AG08395 (cell line): ENCODE measurements around the gene MYBL2.
"Not testable (repeated sequence)": the region's sequence is repeated elsewhere in the genome, so short reads cannot be mapped to it uniquely, and the experiment has no call there.

Source experiments
- DNase-seq: peaks from one replicate; pipeline ENCODE4 v3.0.0; 2012; ENCODE audit warnings: mixed read lengths, low spot score

Gene MYBL2

DNA sequence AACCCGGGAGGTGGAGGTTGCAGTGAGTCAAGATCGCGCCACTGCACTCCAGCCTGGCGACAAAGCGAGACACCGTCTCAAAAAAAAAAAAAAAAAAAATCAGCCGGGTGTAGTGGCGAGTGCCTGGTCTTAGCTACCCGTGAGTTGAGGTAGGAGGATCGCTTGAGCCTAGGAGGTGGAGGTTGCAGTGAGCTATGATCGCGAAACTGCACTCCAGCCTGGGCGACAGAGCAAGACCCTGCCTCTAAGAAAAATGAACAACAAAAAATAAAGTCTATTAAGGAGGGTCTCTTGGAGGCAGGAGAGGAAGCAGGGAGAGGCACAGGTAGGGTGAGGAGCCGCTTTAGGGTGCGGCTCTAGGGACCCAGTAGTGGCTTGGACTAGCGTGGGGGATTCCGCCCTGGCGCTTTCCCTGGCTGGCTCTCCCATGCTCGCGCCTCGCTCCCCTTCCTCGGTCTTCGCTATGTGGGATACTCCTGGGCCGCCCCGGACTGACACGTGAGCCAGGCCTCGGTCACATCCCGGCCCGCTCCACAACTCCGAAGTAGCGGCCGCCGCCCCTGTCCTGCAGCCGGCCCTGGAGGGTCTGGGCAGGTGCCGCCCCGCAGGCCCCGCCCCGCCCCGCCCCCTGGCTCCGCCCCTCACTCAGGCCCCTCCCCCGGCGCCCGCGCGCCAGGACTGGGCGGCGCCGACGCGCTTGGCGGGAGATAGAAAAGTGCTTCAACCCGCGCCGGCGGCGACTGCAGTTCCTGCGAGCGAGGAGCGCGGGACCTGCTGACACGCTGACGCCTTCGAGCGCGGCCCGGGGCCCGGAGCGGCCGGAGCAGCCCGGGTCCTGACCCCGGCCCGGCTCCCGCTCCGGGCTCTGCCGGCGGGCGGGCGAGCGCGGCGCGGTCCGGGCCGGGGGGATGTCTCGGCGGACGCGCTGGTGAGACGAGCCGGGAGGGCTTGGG, at the start of gene MYBL2:
MYBL2 (plus strand) TSS at position 739 of the 953 bp plus-strand sequence; CDS start at position 909, 170 bp downstream.
- DNase-seq: peak; percentile 71

GRCh38 chr20:43631598-43631997, 35.3 kb upstream of the MYBL2 start:
- no peak for DNase-seq

DNA sequence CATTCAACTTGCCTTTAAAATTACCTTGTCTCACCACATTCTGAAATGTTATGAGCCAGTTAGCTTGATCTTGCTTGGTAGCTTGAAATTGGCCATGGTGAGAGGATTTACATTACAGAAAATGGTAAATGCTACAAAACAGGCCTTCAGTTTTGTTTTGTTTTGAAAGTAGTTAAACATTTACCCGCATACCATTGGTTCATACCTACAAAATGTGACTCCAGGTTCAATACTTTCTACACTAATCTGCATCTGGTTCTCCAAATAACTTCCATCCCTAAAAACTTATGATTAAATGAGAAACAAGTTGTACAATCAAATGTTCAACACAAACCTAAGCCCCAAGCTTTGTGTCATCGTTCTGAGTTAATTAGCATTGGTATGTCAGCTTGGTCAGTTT, 30.5 kb upstream of the MYBL2 start:
- no peak for DNase-seq

DNA sequence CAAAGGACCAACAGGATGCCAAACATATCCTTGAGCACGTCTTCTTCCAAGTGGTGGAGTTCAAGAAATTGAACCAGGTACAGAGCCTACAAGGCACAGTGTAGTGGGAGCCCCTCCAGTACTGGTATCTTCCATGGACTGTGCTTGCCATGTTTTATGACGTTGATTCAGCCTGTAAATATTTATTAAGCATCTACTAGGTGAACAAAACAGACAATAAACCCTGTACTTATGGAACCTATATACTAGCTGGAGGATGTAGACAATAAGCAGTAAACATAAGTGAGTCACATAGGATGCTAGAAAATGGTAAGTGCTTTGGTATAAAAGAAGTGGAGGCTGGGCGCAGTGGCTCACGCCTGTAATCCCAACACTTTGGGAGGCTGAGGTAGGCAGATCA, 24.4 kb upstream of the MYBL2 start:
- DNase-seq: no peak

- DNase-seq: no peak
Observed at GRCh38 chr20:43650997-43651525, 15.9 kb upstream of the MYBL2 start.

- not testable (repeated sequence) for DNase-seq
Observed at GRCh38 chr20:43651650-43652184, 15.2 kb upstream of the MYBL2 start.

- DNase-seq: no peak
Observed at GRCh38 chr20:43653966-43654365, 12.9 kb upstream of the MYBL2 start.

GRCh38 chr20:43655176-43655575, 11.7 kb upstream of the MYBL2 start:
- not testable (repeated sequence) for DNase-seq

GRCh38 chr20:43655937-43656336, 11.0 kb upstream of the MYBL2 start:
- DNase-seq: no peak

DNA sequence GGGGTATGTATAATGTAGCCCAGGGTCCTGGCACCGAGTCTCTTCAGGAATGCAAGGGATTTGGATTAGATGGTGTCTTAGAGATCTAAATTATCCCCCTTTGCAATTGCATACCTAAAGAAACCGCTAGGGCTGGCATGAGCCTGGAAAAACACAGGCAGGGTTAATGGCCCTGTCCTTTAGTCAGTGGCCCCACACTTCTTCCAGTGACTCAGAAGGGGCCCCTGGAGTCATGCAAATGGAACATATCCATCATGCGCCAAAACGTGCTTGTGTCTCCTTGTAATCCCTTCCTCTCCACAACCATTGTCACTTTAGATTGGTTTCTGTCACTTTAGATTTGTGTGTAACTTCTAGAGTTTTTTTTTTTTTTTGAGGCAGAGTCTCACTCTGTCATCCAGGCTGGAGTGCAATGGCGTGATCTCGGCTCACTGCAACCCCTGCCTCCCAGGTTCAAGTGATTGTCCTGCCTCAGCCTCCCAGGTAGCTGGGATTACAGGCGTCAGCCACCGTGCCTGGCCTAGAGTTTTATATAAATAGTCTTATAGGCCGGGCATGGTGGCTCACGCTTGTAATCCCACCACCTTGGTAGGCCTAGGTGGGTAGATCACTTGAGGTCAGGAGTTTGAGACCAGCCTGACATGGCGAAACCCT, 8.7 kb upstream of the MYBL2 start:
- DNase-seq: peak; percentile 18

- DNase-seq: no peak
Observed at GRCh38 chr20:43658723-43659419, 8.0 kb upstream of the MYBL2 start.

DNA sequence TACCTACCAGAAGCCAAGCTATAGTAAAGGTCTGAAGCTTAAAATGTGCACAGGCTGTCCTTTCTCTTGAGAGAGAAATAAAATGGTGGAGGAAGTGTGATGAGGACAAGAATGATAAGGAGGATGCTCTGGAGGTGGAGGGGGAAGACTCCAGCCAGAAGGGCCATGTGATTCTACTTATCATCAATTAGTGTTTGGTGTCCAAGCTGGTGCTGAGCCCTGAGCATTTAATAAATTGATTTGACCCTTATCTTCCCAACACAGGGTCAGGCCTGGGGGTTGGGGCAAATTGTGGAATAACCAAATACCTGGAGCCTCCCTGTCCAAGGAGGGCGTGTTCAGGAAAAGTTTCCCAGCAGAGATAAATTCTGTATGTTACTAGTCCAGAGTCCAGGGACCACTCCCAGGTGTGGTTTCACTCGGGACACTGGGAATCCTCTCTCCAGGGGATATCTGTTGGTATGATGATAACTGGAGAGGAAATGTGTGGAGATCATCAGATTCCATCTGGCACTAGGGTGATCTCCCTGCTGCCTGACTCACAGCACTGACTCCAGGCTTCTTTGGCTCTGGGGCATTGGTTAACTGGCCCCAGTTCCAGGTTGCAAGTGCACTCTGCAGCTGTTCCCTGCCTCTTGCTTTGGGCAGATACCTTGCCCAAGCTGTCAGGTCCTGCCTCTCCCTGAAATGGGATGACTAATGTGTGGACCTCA, 3.8 kb upstream of the MYBL2 start:
- DNase-seq: peak; percentile 45

DNA sequence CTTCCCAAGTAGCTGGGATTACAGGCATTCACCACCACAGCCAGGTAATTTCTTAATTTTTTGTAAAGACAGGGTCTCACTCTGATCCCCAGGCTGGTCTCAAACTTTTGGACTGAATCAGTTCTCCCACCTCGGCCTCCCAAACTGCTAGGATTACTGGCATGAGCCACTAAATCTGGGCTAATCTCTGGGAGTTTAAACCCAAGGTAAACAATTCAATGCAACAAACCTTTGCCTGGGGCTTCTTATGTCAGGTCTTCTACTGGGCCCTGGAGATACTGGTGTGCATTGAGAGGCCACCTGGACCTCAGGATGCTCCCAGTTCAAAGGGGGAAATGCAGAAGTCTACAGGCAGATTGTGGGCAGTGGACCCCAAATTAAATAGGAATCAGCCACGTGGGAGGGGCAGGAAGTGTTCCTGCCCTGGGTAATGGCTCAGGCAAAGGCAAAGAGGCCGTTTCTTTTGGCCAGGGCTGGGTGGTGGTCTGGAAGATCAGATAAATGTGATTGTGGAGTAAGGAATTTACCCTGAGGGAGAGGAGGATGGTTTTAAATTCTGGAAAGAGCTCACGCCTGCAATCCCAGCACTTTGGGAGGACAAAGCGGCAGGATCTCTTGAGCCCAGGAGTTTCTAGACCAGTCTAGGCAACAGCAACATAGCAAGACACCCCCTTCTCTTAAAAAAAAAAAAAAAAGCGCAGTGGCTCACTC, 1.3 kb upstream of the MYBL2 start:
- DNase-seq: no peak

GRCh38 chr20:43667341-43668132, 623 bp downstream of the MYBL2 start:
- DNase-seq: no peak

DNA sequence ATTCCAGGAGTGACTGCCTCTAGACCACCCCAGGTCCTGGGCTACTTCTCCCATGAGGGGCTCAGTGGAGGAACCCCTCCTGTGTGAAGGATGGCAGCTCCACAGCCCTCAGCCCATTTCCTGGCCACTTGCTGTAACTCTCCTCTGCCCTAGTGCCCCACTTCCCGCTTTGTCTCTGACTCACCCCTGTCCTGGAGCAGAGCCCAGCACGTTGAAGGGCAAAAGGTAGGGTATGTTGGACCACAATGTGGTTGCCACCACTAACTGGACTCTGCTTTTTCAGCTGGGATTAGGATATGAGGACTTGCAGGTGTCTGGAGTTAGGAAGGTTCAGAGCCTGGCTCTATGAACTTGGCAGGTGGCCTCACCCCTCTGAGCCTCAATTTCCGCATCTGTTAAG, 2.4 kb downstream of the MYBL2 start:
- DNase-seq: no peak

GRCh38 chr20:43670423-43670822, 3.5 kb downstream of the MYBL2 start:
- DNase-seq: no peak

GRCh38 chr20:43676368-43676767, 9.5 kb downstream of the MYBL2 start:
- no peak for DNase-seq

- DNase-seq: peak; percentile 58
Observed at GRCh38 chr20:43680981-43681380, 14.1 kb downstream of the MYBL2 start.

DNA sequence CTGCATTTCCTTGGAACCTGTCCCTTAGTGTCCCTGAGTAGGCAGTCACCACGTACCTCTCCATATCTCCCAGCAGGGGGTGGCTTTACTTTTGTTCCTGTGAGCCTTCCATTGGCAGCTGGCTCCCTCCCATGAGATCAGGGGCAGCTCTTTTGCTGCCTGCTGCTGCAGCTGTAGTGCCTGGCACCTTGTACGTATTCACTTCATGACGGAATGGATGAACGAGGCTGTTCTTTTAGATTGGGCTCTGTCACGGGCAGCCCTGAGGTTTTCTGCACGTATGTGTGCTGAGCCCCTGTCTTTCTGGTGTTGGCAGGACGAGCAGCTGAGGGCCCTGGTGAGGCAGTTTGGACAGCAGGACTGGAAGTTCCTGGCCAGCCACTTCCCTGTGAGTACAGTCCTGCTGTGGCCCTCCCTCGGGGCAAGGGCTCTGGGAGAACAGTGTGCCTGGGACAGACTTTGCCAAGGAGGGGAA, 14.6 kb downstream of the MYBL2 start:
- peak; percentile 50 for DNase-seq

DNA sequence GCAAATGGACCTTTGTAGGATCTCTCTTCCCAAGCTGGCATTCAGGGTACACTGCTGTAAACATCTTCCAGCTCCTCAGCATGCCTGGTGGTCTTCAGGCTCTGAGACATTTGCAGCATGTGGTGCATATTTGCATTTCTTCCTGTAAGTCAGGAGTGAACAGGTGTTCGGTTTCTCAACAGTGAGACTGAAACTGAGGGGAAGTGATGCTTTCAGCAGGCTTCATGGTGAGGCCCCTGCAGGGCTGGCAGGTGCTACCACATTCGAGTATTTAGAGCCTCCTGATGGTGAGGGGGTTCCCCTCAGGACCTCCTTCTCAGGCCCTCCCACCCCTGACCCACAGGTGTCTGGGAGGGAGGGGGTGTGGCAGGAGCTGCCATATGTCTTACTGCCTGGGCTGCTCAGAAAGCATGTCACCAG, 15.1 kb downstream of the MYBL2 start:
- DNase-seq: no peak
